Measurements from ENCODE around the gene FRMD4A.
"Not testable (repeated sequence)": the region's sequence is repeated elsewhere in the genome, so short reads cannot be mapped to it uniquely, and the experiment has no call there.

Gene FRMD4A

GRCh38 chr10:13896146-13896545 is 434.6 kb downstream of the FRMD4A start:
- not testable (repeated sequence) for DNase-seq

GRCh38 chr10:13894412-13895093 is 436.2 kb downstream of the FRMD4A start:
- DNase-seq: no peak

GRCh38 chr10:13893926-13894325 is 436.8 kb downstream of the FRMD4A start:
- no peak for DNase-seq

GRCh38 chr10:13892871-13893270 is 437.9 kb downstream of the FRMD4A start:
- no peak for DNase-seq

GRCh38 chr10:13892001-13892491 is 438.7 kb downstream of the FRMD4A start:
- no peak for DNase-seq

GRCh38 chr10:13891128-13892000 is 439.4 kb downstream of the FRMD4A start:
- peak; percentile 22 for DNase-seq

- no peak for DNase-seq
Observed at GRCh38 chr10:13890233-13891127, 440.2 kb downstream of the FRMD4A start.

GRCh38 chr10:13887761-13888160 is 443.0 kb downstream of the FRMD4A start:
- DNase-seq: no peak

- no peak for DNase-seq
Observed at GRCh38 chr10:13885238-13885990, 445.3 kb downstream of the FRMD4A start.

- DNase-seq: no peak
Observed at GRCh38 chr10:13883636-13884444, 446.9 kb downstream of the FRMD4A start.

- DNase-seq: no peak
Observed at GRCh38 chr10:13882119-13882711, 448.5 kb downstream of the FRMD4A start.

- no peak for DNase-seq
Observed at GRCh38 chr10:13880760-13881159, 450.0 kb downstream of the FRMD4A start.

GRCh38 chr10:13877154-13877909 is 453.4 kb downstream of the FRMD4A start:
- no peak for DNase-seq

- DNase-seq: no peak
Observed at GRCh38 chr10:13873196-13873595, 457.5 kb downstream of the FRMD4A start.

- DNase-seq: no peak
Observed at GRCh38 chr10:13872411-13872810, 458.3 kb downstream of the FRMD4A start.

GRCh38 chr10:13871776-13872175 is 458.9 kb downstream of the FRMD4A start:
- no peak for DNase-seq

- DNase-seq: no peak
Observed at GRCh38 chr10:13871011-13871410, 459.7 kb downstream of the FRMD4A start.

GRCh38 chr10:13869295-13869664 is 461.4 kb downstream of the FRMD4A start:
- DNase-seq: no peak

- no peak for DNase-seq
Observed at GRCh38 chr10:13868528-13869294, 462.0 kb downstream of the FRMD4A start.

Data from CD4-positive, alpha-beta T cell treated with Interleukin-17A for 4 hours (primary cell).